Stimulated activated CD8-positive, alpha-beta memory T cell treated with anti-CD3 and anti-CD28 coated beads, Interleukin-4, amount 100 ng/mL, for 24 hours (primary cell): ENCODE measurements around the gene MAST4.

ENCODE experiments used
- DNase-seq: peaks from one replicate; pipeline ENCODE4 v3.0.0-alpha.2; 2020; ENCODE audit warnings: low read depth

The MAST4 gene

GRCh38 chr5:67189931-67190330, 593.7 kb downstream of the MAST4 start:
- DNase-seq = no peak

DNA sequence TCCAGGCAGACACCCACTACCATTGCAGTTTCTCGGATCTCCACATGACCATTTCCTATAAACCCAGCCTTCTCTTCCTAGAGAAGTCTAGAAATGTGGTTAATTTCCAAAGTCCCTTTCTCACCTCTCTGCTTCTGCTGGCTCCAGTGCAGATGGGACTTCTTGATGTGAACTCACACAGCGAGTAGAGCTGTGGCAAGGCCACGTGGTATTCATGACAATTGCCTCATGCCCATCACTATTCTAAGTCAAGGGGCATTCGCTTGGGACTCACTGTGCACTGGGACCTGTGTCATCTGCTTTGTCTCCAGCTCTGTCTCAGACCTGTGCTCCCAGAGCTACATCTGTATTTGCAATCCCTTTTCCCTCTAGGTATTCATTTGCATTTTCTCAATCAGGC, 594.2 kb downstream of the MAST4 start:
- no peak for DNase-seq

- no peak for DNase-seq
Observed at GRCh38 chr5:67190861-67191260, 594.7 kb downstream of the MAST4 start.

DNA sequence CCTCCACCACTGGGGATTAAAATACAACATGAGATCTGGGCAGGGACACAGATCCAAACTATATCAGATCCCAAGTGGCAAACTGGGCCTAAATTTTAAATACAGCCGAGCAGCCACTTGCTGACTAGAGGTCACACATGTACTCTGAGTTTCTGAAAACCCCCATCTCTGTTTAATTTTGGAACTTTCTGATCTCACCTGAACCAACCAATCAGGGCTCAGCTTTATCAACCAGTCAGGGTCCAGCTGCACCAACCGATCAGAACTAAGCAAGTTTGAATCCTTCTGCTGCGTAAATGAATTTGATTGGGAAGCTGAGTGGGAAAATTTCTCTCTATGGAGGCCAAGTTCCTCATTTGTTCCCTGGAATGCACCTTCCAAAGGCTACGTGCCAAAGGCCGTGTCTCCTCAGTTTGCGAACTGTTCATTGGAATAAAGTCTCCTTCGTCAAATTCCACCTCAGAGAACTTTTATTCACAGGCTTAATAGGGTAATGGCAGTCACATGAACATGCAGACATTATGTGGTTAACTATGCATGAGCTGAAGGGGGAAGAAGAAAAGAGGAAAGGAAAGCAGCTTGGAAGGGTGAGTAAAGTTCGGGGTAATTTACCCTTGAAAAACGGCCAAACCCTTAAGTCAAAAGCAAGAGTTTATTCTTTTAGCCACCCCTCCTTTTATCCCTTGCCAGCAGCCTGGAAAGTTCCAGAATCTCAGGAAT, 596.7 kb downstream of the MAST4 start:
- DNase-seq = no peak

DNA sequence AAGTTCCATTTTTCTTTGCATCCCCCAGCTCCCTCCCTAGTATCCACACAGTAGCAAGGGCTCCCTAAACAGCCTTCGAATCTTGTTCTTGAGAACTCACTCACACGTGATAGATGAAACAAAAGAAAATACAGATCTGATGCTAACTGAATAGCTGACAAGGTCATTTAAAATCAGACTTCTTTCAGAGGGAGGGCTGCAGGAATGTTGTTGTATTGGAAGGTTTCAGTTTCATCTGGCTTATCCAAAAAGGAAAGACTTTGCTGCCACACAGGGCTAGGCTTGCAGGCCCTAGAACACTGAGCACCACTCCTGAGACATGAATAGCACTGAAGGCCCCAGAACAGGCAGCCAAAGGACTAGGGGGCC, 597.2 kb downstream of the MAST4 start:
- DNase-seq = no peak

- no peak for DNase-seq
Observed at GRCh38 chr5:67194166-67194565, 598.0 kb downstream of the MAST4 start.

GRCh38 chr5:67195406-67196275, 599.4 kb downstream of the MAST4 start:
- DNase-seq = no peak

DNA sequence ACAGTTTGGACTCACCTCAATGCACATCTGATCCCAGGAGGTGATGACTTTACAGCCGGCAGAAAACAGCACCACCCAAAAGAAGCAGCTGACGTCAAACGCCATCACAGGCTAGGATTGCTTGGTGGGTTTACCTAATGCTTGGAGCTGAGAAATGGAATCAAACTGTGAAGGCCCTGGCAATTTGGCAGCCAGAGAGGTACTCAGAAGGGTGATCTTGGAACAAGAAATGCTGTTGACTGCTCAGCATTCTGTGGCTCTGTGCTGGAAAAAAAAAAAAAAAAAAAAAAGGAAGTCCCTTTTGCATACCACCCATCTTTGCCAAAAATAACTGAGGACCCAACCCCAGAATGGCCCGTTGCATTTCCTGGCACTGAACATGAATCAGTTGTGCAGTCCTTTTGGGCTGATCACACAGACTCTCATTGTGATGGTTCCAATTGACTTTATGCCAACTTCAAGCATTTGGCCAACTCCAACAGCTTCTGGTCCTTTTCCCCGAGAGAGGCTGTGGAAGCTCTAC, 600.4 kb downstream of the MAST4 start, which contains the start of gene CD180:
Gene CD180, minus strand, starts transcription at position 263 of the 523 bp plus-strand sequence. Its CDS starts 158 bp downstream, at position 105.
- DNase-seq = no peak

- no peak for DNase-seq
Observed at GRCh38 chr5:67197536-67197935, 601.3 kb downstream of the MAST4 start.

DNA sequence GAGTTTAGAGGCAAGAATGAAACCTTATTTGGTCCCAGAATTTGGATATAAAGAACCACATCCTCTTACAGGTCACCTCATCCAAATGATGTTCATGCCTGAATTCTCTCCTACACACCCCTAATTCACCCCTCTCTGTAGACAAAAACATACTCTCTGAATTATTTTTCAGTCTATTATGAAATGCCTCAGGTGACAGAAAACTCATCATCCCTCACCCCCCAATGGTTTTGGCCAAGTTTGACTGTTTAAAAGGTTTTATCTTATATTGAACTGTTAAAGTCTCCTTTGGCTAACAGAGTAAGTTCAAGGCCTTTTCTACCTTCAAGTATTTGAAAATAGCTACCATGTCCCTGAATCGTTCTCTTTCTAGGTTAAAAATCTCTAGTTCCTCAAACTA, 602.7 kb downstream of the MAST4 start:
- DNase-seq = no peak

DNA sequence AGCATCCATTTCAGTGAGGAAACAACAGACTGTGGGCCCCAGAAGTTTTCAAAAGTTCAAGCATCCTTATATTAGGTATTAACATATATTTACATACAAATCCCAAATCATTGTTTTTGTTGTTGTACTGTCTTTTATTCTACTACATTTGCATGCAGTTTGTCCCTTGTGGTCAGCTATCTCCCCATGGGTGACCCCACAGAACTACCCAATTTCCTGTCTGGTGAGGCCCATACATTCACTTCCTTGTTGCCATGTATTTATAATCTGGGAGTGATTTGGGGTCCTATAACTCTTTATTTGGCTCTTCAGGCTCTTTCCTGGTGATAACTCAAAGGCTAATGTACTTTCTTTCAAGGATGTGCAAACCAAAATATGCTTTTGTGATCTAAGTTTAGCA, 603.7 kb downstream of the MAST4 start:
- no peak for DNase-seq

GRCh38 chr5:67200809-67201562, 604.8 kb downstream of the MAST4 start:
- DNase-seq = no peak

- no peak for DNase-seq
Observed at GRCh38 chr5:67201897-67202549, 605.8 kb downstream of the MAST4 start.

GRCh38 chr5:67202828-67203227, 606.6 kb downstream of the MAST4 start:
- DNase-seq = no peak

DNA sequence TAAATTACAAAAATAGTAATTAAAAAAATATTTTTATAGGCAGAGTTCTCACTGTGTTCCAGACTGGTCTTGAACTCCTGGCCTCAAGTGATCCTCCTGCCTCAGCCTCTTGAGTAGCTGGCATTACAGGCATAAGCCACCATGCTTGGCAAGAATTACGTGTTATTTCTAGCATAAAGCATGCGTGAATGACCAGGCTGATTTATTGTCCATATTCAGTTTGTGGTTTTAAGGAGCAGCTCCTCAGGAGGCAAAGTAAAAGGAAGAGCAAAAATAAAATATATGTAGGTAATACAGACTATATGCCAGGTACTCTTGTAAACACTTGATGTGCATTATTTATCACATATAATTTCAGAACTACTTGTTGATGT, 607.5 kb downstream of the MAST4 start:
- DNase-seq = no peak

- DNase-seq = no peak
Observed at GRCh38 chr5:67204821-67205220, 608.6 kb downstream of the MAST4 start.

GRCh38 chr5:67205981-67206380, 609.8 kb downstream of the MAST4 start:
- DNase-seq = no peak

GRCh38 chr5:67206461-67206860, 610.3 kb downstream of the MAST4 start:
- DNase-seq = no peak

DNA sequence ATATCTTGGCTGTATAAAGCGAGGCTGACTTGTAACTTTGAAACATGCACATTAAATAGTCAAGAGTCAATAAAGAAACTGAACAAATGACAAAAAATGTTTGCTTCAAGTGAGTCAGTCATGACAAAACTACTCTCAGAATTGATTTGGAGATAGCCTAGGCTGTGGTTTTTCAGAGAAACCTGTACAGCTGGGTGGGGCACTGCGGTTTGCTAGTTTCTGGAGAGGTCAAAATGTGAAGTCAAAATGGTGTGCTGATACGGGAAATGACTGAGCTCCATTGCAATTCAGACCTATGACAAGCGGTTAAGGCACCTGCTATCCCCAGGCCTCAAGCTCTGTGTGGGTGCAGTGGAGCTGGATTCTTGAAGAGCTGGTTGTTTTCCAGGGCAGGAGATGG, 610.7 kb downstream of the MAST4 start:
- DNase-seq = peak; percentile 50

DNA sequence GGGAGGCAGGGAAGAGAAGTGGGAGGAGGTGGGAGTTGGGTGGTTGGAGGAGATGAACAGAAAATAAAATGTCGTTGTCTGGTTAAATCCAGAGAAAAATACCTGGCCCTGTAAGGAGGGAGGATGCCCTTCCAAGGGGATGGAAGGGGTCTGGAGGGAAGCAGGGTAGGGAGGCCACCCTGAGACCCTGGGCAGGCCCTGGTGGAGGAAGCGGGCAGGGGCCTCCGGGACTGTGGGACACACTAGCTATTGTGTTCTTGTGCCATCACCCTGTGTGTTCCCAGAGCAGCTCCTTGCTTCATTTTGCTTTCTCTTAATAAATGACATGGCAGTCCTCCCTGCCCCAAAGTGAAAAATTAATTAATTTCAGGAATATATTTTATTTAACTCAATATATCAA, 612.2 kb downstream of the MAST4 start:
- DNase-seq = no peak

DNA sequence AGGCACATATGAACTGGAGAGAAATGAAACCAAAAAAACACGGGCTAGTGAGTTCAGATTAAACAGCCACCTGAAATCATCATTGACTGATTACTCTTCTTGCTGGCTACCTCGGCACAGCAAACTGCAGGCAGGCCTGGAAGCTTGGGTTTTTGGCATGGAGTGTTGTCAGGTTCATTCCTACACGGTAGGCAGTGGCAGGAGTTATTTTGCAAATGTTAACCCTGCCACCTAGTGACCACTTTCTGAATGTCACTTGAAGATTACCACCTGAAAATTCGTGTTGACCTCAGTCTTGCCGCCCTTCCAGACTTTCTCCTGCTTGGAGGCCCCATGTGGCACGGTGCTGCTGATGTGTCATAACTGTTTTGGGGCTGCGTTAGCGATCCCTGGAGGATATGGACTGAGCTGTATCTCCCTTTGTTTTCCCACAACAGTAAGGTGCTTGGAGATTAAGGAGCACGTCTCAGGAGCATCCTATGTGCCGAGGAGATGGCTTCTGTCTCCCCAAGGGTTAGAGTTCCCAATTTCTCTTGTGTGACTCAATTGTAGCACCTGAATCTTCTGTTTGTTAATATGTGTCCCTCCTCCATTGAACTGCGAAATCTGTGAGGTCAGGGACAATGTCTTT, 613.1 kb downstream of the MAST4 start:
- no peak for DNase-seq
